Activated CD4-positive, alpha-beta T cell treated with anti-CD3 and anti-CD28 coated beads, Interleukin-2, amount 50 U/mL, for 1 hour (primary cell): ENCODE results near the gene NEK1.
"Not testable (repeated sequence)": the region's sequence is repeated elsewhere in the genome, so short reads cannot be mapped to it uniquely, and the experiment has no call there.

Source experiments
- DNase-seq: peaks from one replicate; pipeline ENCODE4 v3.0.0-alpha.2; 2020

Gene NEK1

DNA sequence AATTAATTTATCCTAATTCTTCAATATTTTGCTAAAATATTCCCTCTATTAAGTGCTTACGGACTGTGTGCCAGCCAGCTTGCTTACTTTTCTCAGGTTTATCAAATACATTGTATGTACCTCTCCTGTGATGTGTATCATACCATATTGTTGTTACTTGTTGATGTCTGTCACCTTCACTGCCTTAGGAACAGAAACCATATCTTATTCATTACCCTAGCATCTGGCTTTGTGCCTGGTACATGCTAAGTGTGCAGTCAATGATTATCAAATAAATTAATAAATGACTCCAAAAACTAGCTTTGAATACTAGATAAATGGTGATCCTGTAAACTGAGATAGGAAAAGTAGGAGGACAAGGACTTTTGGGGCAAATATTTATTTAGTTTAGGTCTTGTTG lies 14.9 kb upstream of the NEK1 start:
- DNase-seq, result no peak

DNA sequence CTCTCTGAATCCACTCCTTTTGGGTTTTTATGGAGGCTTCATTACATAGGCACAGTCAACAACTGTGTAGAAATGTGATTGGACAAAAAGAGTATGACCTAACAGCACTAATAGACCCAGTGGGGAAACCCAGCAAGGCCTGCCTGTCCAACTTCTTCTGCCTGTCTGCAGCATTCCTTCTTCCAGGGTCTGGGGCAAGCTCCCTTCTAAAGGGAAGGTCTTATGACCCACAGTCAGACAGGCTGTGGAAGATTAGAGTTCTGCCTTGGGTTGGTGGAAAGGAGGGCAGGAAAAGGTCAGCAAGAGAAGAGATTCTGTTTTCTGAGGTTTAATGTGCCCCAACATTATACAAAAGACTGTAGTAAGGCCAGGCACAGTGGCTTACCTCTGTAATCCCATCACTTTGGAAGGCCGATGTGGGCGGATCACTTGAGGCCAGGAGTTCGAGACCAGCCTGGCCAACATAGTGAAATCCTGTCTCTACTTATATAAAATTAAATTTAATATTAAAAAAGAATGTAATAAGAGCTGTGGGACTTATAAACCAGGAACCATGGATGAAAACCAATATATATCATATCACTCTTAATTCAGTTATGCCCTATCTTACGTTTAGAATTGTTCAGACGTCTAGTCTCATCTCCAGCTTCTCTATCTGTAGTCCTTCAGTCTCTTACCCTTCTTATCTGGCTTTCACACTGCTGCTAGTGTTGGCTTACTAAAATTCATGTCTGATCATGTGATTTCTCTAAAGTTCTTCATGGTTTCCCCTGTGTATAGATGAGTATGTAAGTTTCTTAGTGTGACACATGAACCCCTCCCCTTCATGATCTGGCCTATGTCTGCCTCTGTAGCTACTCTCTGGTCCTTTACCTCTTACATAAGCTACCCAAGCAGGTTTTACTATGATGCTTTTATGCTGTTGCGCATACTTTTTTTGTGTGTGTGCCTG lies 14.2 kb upstream of the NEK1 start:
- DNase-seq, result no peak

DNA sequence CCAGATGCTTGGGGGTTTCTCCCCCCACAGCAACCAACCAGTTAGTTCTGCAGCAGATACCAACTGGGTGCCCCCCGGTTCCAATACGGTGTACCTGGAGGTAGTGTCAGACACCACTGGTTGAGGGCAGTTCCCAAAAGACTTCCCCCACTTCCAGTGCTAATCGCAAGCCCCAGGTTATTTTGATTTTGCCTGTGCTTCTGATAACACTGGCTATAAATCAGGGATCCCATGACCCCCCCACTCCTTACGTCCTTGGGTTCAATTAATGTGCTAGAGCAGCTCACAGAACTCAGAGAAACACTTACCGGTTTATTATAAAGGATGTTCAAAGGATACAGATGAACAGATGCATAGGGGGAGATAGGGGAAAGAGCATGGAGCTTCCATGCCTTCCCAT lies 13.5 kb upstream of the NEK1 start:
- no peak for DNase-seq

DNA sequence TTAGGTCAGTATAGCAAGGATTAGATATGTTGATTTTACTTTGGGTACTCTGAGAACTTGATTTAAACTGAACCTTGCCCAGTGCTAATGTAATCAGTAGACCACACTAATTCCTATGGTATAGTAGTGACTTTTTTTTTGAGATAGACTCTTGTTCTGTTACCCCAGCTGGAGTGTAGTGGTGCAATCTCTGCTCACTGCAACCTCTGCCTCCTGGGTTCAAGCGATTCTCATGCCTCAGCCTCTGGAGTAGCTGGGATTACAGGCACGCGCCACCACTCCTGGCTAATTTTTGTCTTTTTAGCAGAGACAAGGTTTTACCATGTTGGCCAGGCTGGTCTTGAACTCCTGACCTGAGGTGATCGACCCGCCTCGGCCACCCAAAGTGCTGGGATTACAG lies 11.6 kb upstream of the NEK1 start:
- not testable (repeated sequence) for DNase-seq

DNA sequence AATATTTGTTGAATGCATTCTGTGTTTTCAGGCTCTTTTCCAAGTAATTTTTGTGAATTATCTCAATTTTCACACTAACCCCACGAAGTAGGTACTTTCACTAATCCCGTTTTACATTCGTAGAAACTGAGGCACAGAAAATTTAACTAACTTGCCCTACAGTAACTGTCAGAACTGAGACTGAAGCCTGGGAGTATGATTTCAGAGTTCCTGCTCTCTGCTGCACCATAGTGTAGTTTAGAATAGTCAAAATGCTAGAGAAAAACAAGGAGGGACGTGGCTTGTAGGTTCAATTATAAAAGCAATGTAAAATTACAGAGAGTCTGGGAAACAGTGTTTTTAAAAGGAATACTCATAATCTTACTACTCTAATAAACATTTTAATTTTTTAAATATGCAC lies 10.2 kb upstream of the NEK1 start:
- DNase-seq, result no peak

DNA sequence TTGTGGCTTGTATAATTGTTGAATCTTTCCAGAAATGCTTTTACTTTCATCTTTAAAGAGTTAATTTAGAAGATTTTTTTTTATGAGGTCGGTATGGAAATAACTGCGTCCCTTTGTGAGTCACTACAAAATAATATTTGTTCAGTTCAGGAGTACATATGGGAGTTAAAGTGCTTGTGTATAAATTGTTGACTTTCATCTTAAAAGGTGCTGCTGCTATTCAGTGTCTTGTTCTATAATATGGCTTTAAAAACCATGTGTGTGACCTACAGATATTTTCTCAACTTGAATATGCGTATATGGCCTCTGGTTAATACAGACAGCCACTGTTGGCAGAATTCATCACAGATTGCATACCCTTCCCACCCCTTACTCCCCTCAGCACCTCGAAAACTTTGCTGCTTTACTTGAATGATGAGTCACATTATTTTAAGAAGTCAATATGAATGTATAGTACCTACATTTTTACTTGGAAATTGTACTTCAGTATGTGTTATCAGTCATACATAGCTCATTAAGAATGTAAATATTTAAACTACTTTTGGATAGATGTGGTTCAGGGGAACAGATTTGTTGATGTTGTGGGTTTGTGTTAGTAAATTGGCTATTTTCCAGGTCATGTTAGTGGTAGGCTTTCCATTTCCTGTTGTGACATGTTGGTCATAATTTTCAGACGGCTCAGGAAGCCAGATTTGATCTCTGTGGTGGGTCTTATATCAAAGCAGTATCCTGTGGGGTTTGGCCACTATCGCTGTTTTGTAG lies 9.5 kb upstream of the NEK1 start:
- peak; percentile 8 for DNase-seq

DNA sequence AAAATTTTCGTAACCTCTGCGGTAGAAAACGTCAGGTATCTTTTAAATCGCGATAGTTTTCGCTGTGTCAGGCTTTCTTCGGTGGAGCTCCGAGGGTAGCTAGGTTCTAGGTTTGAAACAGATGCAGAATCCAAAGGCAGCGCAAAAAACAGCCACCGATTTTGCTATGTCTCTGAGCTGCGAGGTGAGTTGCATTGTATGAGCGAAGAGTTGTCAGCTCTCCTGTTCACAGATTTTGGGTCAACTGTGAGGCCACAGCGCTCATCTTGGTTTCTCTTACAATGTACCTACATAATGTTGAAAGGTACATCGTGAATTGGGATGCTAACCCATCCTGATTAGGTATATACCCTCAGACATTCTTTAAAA lies 8.5 kb upstream of the NEK1 start:
- DNase-seq, result peak; percentile 16

DNA sequence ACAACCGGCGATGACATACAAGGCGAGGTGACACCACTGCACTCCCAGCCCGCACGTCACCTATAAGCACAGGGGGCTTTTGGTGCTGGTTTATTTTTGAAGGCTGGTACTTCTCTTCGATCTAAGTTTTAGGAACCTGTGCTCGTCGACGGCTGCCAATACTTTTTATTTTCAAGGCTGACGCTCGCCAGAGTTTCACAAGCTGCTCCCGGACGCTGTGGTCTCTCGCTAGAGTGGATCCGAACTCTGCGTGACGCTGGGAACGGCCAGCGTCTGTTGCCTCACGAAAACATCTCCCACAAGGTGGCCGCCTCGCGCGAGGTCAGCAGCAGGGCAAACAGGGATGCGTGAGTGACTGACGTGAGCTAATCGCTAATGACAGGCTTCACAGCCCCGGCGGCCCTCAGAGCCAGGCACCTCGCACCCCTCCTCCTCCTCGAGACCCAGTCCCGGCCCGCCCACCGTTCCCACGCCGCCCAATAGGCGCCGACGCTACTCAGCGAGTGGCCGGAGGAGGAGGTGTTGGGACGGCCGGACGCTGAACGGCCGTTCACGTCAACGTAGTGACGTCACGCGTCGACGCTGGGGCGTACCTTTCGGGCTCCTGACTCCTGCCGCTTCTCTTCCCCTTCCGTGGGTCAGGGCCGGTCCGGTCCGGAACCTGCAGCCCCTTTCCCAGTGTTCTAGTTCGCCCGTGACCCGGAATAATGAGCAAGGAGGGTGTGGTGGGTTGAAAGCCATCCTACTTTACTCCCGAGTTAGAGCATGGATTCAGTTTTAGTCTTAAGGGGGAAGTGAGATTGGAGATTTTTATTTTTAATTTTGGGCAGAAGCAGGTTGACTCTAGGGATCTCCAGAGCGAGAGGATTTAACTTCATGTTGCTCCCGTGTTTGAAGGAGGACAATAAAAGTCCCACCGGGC lies 7.8 kb upstream of the NEK1 start, which contains the start of gene CLCN3:
Gene CLCN3, plus strand, starts transcription at position 621 of the 922 bp plus-strand sequence. CDS start 15,351 bp downstream, outside the sequence.
- peak; percentile 83 for DNase-seq

DNA sequence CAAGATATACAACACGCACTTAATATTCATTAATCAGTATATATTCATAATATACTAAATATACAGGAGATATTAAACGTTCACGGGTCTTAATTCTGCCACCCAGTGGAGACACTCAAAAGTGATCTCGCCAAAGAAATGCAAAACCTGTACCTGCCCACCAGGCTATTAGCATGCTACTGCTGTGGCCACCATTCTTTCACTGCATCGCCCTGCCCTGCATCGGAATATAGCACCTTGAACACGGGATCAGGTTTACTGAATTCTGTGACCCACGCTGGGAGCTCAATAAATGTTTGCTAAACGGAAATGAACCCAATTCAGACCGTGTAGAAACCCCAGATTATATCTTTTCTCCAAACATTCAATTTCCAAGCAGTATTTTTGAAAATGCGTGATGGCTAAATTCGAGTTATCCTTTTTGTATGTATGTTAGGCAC lies 7.2 kb upstream of the NEK1 start:
- peak; percentile 40 for DNase-seq

DNA sequence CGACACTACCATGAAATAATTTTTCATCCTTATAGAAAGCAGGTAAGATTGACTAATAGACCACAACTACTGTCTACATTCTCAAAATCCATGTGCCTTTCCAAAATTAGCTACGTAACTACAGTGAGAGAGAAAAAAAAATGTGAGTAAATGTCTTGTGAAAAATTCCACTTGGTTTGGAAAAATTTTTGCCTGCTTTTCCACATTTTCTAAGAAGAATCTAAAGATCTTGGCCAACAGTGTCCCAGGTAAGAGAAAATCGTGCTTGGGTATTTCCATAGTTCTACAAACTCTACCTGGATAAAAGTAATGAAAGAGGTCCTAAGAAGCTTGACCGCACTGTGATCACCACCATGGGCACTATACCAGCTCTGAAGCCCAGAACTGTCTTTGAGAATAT lies 6.6 kb upstream of the NEK1 start:
- DNase-seq, result no peak

DNA sequence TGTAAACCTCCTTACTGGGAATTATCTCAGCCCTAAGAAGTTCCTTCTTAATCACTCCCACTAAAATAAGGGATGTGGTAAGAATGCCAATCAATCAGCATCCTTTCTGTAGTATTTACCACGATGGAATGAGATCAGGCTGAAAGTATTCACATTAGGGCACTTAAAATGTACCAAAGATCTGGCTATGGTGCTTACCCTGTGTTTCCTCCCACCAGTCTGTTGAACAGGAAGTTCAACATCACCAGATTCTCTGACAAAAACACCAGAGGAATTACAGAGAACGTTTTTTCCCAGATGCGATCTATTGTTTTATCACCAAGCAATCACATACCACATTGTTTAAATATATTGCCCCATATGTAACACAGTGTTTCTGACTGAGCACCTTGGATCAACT lies 5.9 kb upstream of the NEK1 start:
- DNase-seq, result no peak

DNA sequence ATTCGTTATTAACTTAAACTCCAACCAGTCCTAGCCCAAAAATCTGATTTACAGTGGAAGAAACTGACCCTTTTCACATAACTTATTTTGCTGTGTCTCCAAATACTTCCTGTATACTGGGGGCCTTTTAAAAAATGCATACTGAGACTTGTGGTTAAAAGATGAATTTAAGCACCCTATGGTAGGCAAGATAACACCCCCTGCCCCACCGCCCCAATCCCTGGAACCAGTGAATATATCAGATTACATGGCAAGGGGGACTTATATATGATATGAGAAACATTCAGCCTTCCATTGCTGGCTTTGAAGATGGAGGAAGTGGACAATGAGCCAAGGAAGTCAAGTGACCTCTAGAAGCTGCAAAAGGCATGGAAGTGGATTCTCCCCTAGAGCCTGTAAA lies 4.9 kb upstream of the NEK1 start:
- DNase-seq, result no peak

DNA sequence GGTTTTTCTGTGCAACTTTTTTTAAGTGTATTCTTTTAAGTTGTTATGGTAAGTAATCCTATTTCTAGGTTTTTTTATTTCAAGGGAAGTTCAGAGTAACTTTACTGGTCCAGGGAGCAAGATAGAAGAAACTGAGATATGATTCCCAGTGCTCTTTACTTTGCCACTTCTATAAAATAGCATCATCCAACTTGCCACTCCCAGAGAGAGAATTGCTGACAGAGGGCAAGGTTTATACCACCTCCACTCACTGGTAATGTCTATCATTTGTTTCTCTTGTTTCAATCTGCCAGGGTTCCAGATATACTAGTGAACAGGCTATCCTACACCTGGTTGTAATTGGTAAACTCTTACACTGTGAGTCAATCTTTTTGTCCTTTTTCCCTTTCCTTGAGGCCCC lies 4.5 kb upstream of the NEK1 start:
- DNase-seq, result no peak

DNA sequence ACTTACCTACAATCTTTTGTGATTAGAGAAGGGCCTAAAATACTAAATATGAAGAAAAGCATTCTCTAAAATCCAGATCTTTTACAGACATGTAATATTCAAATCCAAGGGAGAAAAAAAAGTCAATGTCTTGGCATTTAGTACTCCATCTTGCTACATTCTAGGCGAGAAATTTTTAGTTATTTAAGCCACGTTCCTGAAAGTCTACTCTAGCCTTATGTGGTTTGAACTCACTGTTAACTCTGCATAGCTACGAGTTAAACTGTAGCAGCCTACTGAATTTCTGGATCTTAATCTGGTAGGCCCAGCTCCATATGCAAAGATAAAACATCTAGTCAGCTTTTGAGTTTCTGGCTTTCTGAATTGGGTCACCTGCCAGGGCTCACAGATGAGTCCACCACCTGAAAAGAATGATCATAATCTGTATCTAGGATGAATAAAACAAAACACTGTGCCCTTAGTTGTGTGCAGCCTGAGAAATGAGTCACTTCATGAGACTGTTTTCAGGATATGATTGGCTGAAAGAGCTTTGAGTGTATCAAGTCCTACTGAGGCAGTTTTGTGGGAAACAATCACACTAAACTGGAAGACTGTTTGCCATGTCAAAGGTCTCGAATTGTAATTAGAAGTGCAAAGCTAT lies 3.2 kb upstream of the NEK1 start:
- no peak for DNase-seq

DNA sequence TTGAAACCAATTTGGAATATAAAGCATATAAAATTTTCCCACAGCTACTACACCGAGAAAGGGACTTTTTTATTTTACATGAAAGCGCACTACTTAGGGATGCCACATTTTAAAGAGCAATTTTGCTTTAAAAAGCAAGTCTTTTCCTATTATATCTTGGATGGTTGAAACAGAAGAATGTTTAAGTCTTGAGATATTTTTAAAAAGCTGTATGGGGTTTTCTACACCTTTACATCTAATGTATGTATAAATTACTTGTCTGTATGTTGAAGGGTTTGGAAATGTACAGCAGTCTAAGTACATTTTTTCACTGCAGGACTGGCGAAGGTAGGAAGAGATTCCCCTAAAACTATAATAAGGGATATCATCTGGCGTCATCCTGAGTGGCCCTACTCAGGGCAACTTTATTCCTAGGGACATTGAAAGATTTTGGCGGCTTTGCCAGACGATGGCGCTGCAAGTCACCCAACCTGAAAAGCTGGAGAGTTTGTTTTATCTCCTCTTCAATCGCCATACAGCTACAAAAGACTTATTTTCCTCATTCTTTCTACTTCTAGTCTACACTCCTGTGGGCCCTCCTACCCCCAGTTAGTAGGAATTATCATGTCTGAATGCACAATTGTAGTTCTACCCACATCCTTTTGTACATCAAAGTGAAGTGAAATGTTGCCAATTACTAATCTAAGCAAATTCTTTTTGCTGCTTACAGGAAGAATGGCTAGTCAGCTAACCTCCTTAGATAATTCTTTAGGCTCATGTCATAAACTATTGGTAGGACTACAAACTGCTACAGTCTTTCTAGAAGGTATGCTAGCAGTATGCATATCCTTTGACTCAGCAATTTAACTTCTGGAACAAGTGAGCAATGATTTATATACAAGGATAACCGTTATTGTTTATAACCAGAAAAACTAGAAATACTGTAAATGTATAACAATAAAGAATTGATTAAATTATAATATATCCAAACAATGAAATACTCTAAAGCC lies 782 bp upstream of the NEK1 start:
- DNase-seq, result peak; percentile 71

DNA sequence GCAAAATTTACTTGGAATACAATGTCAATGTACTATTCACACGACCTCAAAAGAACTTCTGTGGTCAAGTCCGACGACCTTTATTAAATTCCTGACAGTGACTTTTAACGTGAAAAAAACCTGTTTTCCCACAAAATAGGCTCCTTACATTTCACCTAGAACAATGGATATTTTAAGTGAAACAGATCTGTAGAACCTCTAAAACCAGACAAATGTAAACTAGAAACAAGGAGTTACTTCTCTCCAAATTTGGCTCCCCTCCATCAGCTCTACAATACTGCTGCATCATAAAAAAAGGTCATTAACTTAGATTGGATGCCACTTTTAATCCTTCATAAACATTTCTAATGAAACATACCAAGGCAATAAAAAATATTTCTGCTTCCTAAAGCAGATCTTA lies 1.2 kb downstream of the NEK1 start:
- no peak for DNase-seq

DNA sequence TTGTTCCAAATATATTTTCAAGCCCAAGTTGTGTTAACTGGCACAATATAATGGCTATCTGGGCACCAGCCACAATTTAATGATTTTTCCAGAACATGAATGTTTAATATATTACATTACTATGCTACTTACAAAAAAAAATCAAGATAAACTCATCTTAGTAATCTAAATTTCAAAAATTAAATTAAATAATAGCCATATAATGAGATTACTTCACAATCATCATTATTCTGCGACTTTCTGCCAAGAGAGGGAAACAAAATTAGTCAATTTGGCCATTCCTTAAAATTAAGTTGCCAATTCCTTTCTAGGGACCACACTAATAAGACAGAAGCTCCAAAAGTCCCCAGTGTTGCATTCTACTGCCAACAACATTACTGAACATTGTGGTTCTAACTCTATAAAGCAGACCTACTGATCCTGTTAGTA lies 7.5 kb downstream of the NEK1 start:
- no peak for DNase-seq

DNA sequence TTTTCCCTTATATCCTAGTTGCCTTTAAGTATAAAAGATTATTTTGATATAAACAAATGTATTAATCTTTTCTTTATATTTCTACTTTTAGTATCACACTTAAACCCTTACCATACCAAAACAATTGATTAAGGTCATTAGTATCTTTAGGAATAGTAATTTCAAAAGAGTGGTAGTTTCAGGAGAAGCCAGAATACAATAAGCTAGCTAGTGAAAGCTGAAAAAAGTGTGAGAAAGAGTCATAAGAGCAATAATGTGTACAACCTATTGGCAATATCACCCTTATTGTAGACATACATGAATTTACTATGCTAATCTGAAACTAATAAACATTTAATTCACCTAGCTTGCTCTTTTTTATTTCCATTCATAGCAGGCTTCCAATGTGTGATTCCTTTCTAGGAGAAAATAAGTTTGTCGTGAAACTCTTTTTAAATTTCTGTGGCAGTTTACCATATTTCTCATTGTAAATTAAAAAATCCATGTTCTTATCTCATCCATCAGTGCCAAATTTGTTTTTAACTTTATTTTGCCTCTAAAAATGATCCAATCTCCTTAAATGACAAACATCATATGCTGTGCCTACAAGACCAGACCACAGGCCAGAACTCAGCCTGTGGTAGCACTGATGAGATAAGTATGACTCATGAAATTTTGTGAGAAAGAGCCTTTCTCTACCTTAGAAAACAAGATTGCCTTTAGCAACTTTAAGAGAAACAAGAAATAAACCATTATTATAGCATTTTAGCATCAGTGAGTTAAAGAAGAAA lies 8.1 kb downstream of the NEK1 start:
- DNase-seq, result no peak

DNA sequence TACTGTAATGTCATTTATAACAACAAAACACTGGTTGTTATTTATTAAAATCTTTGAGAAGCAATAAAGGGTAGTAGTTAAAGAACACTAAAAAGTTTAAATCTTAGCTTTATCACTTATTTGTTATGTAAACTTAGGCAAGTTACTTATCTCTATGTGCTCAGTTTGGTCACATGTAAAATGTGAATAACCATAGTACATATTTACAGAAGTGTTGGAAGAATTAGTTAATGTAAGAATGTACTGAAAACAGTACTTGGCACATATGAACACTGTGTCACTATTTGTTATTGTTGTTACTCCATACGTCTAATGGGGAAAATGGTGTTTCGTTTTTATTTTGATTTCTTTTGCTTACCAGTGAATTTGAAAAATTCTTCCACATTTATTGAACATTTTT lies 9.1 kb downstream of the NEK1 start:
- no peak for DNase-seq
